Cardiac fibroblast (primary cell): Measurements from ENCODE around the gene SCD.

Source experiments
- DNase-seq, 2 donors: peaks; one replicate each; pipeline versions ENCODE4 v3.0.0 to v3.0.0-alpha.2; 2010; ENCODE audit warnings: low read depth in 2 of 2
- H3K4me3 ChIP-seq, 2 donors: replicated peaks in 1 of 2; 1 replicate in 1 of 2; 2 replicates in 1 of 2; pipeline ENCODE4 v1.5.1; 2011; ENCODE audit warnings: low read depth in 2 of 2, low read length in 2 of 2, mild to moderate bottlenecking in 2 of 2, moderate library complexity in 1 of 2
- CTCF ChIP-seq: IDR thresholded peaks from one replicate; pipeline ENCODE4 v1.5.1; 2011; ENCODE audit warnings: low read depth, mild to moderate bottlenecking, low read length, inconsistent platforms

SCD gene

GRCh38 chr10:100327718-100328009, 19.4 kb upstream of the SCD start:
- no peak for TF ChIP-seq CTCF
- DNase-seq, result no peak
- no peak overlapping the region for H3K4me3 ChIP-seq

DNA sequence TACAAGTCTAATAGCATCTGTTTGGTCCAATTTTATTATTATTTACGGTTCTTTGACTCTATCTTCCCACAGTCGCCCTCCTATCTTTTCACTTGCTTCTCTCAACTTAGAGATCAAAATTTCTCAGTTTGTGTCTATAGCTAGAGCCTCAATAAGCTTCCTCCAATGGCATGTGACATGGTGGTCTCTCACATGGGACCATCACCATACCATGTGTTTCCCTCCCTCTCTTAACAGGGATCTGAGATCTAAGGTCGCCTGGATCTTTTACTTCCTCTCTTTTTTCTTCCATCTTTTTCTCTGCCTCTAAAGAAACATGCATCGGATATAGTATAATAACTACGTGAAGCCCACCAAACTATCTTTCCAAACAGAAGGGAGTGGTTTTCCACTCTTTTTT, 18.8 kb upstream of the SCD start:
- no peak for TF ChIP-seq CTCF
- DNase-seq, result no peak
- H3K4me3 ChIP-seq, result no peak overlapping the region

GRCh38 chr10:100330079-100330478, 17.0 kb upstream of the SCD start, which contains the start of gene PKD2L1:
PKD2L1 (minus strand) TSS chr10:100330228; CDS start chr10:100330103, 125 bp downstream.
- no peak for DNase-seq
- no peak for TF ChIP-seq CTCF
- no peak within 1 kb of the TSS for H3K4me3 ChIP-seq

DNA sequence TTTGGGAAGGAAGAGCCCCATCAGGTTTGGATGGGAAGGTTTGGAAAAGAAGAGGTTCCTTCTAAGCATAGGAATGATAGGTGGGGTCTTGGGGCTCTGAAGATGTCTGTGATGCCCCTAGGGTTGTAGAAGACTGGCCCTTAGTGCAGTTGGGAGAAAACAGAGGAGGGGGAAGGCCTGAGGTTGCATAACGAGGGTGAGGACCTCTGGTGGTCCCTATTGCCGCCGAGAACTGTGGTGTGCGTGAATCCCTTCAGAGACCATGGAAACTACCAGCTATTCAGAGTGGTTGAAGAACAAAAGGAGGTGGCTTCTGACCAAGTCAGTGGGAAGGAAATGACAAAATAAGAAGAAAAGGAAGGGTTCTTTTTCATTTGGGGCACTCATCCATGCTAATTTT, 13.9 kb upstream of the SCD start:
- TF ChIP-seq CTCF, result no peak
- no peak overlapping the region for H3K4me3 ChIP-seq
- no peak for DNase-seq

- TF ChIP-seq CTCF, result no peak
- DNase-seq, result peak in 1 of 2 donors; percentile 39
- H3K4me3 ChIP-seq, result no peak overlapping the region
Observed at GRCh38 chr10:100333661-100334440, 13.2 kb upstream of the SCD start.

- no peak for DNase-seq
- H3K4me3 ChIP-seq, result no peak overlapping the region
- TF ChIP-seq CTCF, result no peak
Observed at GRCh38 chr10:100334762-100335161, 12.3 kb upstream of the SCD start.
